T follicular helper cell (primary cell): ENCODE measurements around the gene SDHAF1.

Experiments used
- DNase-seq: peaks from one replicate; pipeline ENCODE4 v3.0.0-alpha.2; 2020; ENCODE audit warnings: low read depth

Gene SDHAF1

GRCh38 chr19:35986664-35987570 lies 8.1 kb upstream of the SDHAF1 start:
- no peak for DNase-seq

- no peak for DNase-seq
These were observed 7.5 kb upstream of the SDHAF1 start for GRCh38 chr19:35987571-35987896.

GRCh38 chr19:35988824-35989223 lies 6.2 kb upstream of the SDHAF1 start:
- no peak for DNase-seq

GRCh38 chr19:35990156-35990555 lies 4.8 kb upstream of the SDHAF1 start:
- DNase-seq = no peak

GRCh38 chr19:35990771-35991730 lies 3.9 kb upstream of the SDHAF1 start:
- DNase-seq = no peak

GRCh38 chr19:35991731-35992450 lies 3.1 kb upstream of the SDHAF1 start:
- no peak for DNase-seq

GRCh38 chr19:35992907-35993765 lies 1.9 kb upstream of the SDHAF1 start:
- no peak for DNase-seq

- DNase-seq = no peak
These were observed 927 bp upstream of the SDHAF1 start for GRCh38 chr19:35993923-35994598.

GRCh38 chr19:35996777-35997176 lies 1.8 kb downstream of the SDHAF1 start:
- no peak for DNase-seq

GRCh38 chr19:36001605-36002004 lies 6.6 kb downstream of the SDHAF1 start:
- no peak for DNase-seq

- DNase-seq = no peak
These were observed 8.3 kb downstream of the SDHAF1 start for GRCh38 chr19:36003284-36003683.

- DNase-seq = no peak
These were observed 12.0 kb downstream of the SDHAF1 start for GRCh38 chr19:36006955-36007354.

GRCh38 chr19:36008336-36008978 lies 13.5 kb downstream of the SDHAF1 start, which contains the start of gene SYNE4:
TSS of gene SYNE4 (minus strand) at chr19:36008813. CDS start at chr19:36008681, 132 bp downstream.
- DNase-seq = no peak

GRCh38 chr19:36009220-36009619 lies 14.2 kb downstream of the SDHAF1 start:
- DNase-seq = no peak

GRCh38 chr19:36009633-36010379 lies 14.8 kb downstream of the SDHAF1 start:
- no peak for DNase-seq

GRCh38 chr19:36010402-36010801 lies 15.4 kb downstream of the SDHAF1 start:
- DNase-seq = no peak

GRCh38 chr19:36013280-36014011 lies 18.5 kb downstream of the SDHAF1 start:
- no peak for DNase-seq
